Activated naive CD8-positive, alpha-beta T cell treated with anti-CD3 and anti-CD28 coated beads, Interleukin-2, amount 10 ng/mL, durations not matched to agents 7 days and 5 days (primary cell): ENCODE data around the gene RDH11. TPM values are rescaled to one million over a fixed set of nuclear protein-coding genes. Genes with fewer than 3 reads are reported as not detected.

Experiments used
- ATAC-seq: fragments of 150-1000 bp; cut with Tn5 transposase; one replicate; pipeline ENCODE4 v1.10.0; 2021; ENCODE audit warnings: low read depth, moderate library complexity
- POLR2A ChIA-PET: fragments of 350-600 bp; sonication (Branson Sonifier 250); formaldehyde crosslinking; loops from one replicate; lab custom pipeline; 2021; ENCODE audit warnings: antibody characterized with exemption; lab: Charles Lee
- DNase-seq: peaks from one replicate; pipeline ENCODE4 v3.0.0; 2021
- H3K27ac Mint-ChIP-seq: one replicate; pipeline ENCODE4 v1.8.0; 2022; ENCODE audit warnings: mild to moderate bottlenecking, mixed read lengths
- H3K27me3 Mint-ChIP-seq: one replicate; pipeline ENCODE4 v1.8.0; 2022; ENCODE audit warnings: mild to moderate bottlenecking, moderate library complexity, mixed read lengths
- H3K36me3 Mint-ChIP-seq: one replicate; pipeline ENCODE4 v1.8.0; 2021; ENCODE audit warnings: mild to moderate bottlenecking, mixed read lengths
- H3K4me1 Mint-ChIP-seq: one replicate; pipeline ENCODE4 v1.8.0; 2021; ENCODE audit warnings: mixed read lengths
- H3K4me3 Mint-ChIP-seq: one replicate; pipeline ENCODE4 v1.8.0; 2022; ENCODE audit warnings: mild to moderate bottlenecking, moderate library complexity, mixed read lengths
- H3K9me3 Mint-ChIP-seq: one replicate; pipeline ENCODE4 v1.8.0; 2021; ENCODE audit warnings: mixed read lengths
- total RNA-seq, 2 experiments: library from RNA; stranded (reverse); gene quantifications; one replicate each; pipeline ENCODE4 v1.2.3, GENCODE V29; 2021

RDH11 gene
- total RNA-seq, 2 experiments from 2014 or later: 54.9 to 55.5 TPM

DNA sequence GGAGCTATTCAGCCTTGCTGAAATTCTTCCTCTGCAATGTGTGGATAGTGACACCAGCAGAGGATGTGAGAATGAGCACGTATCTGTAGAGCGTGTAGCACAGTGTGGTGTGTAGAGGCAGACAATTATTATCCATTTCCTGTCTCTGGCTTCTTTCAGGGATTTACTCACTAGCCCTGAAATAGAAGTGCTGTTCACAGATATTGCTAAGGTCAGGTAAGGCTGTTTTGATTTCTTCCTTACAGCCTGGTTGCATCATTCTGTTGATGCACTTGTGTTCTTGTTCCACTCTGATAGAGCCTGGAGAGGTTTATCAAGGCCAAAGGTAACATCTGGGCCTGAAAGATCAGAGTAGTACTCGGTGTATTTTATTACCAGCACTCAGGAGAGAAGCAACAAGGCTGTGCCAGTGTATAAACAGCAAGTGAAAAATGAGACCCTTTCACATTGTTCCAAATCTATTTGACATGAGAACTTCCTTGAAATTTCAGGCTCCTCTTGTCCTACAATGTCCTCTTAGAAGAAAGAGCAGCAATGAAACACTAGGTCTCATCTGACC is 59.1 kb downstream of the RDH11 start:
- Mint-ChIP-seq H3K4me3 (no peak overlapping the region), H3K27me3 (no peaks in the 10 kb centered on the region), H3K4me1 (peaks cover 1% of the 10 kb centered on the region), H3K27ac (no peak overlapping the region), H3K9me3 (no peaks in the 10 kb centered on the region), H3K36me3 (peaks cover 1% of the 10 kb centered on the region)
- ATAC-seq (no peak), DNase-seq (no peak)
- POLR2A ChIA-PET: no interaction called here

DNA sequence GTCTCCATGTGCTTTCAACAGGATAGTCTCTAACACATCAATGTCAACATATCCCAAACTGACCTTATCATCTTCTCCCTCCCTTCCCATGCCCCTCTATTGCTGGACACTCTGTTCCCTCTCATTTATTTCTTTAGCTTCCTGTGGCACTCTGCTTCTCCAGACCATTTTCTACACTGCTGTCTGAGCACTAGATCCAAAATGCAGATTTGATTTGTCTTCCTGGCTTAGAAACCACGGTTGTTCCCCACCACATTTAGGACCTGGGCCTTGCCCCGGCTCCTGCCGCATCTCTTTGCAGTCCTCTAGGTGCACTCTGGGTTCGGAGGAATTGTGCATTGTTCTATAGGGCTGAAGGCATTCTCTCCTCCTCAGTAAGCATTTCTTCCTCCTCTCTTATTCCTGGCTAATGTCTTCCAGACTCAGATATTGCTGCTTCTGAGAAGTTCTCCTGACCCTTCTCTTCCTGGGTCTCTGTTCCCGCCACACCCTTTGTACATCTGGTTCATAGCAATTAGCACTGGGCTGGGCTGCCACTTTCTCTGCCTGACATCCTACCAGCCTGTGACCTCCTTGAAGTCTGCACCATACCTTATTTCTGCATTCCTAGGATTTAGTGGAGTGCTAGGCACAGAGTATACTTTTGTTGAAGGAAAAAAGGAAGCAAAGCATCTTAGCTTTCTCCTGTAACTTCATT is 62.0 kb downstream of the RDH11 start:
- Mint-ChIP-seq H3K4me3 (no peak overlapping the region), H3K27ac (no peak overlapping the region)
- POLR2A ChIA-PET: no interaction called here

DNA sequence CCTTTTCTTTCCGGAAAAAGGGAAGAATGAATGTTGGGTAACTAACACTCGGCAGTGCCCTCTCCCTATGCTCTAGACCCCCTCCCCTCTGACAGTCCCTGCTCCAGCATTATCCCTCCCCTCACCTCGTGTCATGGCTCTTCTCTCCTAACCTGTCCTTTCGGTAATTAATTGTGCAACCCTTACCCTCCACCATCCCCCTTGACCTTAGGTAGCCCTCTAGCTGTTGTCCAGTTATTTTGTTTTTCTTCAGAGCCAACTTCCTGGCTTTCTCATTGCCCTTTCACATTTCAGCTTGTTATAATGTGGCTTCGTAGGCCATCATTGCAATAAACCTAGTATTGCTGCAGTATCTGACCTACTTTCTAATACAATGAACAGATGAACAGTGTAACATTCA is 64.6 kb downstream of the RDH11 start:
- Mint-ChIP-seq H3K4me1 (peaks cover 3% of the 10 kb centered on the region), H3K27ac (no peak overlapping the region), H3K4me3 (no peak overlapping the region), H3K27me3 (no peaks in the 10 kb centered on the region), H3K9me3 (no peaks in the 10 kb centered on the region), H3K36me3 (peaks cover 1% of the 10 kb centered on the region)
- ATAC-seq (no peak), DNase-seq (no peak)
- POLR2A ChIA-PET: interaction anchor here (1.1 kb wide), 1 partner anchor 31 kb away, joined by 3 read pairs; the partner anchor contains the start of gene PIGH

More for the DNA sequence above, 62.0 kb downstream of the RDH11 start:
- ATAC-seq (no peak), DNase-seq (no peak)
- Mint-ChIP-seq H3K36me3 (peaks cover 1% of the 10 kb centered on the region), H3K4me1 (peaks cover 4% of the 10 kb centered on the region), H3K27me3 (no peaks in the 10 kb centered on the region), H3K9me3 (no peaks in the 10 kb centered on the region)

DNA sequence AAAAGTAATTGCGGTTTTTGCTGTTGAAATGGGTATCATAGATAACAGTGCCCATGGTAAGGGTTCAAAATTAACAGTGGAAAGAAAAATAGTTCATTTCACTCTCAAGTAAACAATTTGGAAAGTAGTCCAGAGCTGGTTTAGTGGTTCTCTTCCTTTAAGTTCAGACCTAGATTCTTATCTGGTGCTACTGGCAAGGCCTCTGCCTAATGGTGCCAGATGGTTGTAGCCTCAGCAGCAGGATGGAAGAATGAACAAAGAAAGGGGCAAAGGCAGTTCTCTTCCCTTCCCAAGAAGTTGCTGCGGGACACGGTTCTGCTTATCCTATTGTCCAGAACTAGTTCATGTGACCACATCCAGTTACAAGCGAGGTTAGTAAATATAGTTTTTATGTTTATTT is 65.4 kb downstream of the RDH11 start:
- peaks cover 2% of the 10 kb centered on the region for H3K4me1 Mint-ChIP-seq
- H3K27ac Mint-ChIP-seq: no peak overlapping the region
- H3K27me3 Mint-ChIP-seq: no peaks in the 10 kb centered on the region
- peaks cover 1% of the 10 kb centered on the region for H3K36me3 Mint-ChIP-seq
- DNase-seq (no peak), ATAC-seq (no peak)
- no peaks in the 10 kb centered on the region for H3K9me3 Mint-ChIP-seq
- POLR2A ChIA-PET: interaction anchor here (1.1 kb wide), 1 partner anchor 30 kb away, joined by 3 read pairs; the partner anchor contains the start of gene PIGH
- H3K4me3 Mint-ChIP-seq: no peak overlapping the region

DNA sequence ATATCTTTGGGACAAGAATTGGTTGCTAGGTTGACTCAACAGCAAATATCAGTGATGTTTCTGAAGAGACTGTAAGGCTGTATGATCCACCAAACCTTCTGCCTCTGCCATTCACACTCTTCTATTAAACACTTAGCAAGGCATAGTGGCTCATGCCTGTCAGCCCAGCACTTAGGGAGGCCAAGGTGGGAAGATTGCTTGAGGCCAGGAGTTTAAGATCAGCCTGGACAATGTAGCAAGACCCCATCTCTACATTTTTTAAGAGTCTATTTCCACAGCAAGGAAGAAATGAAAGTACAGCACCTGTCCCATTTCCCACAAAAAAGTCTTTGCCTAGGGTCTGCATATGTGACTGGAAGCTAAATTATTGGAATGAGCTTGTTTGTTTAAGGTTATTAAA is 68.0 kb downstream of the RDH11 start:
- Mint-ChIP-seq H3K27me3 (no peaks in the 10 kb centered on the region), H3K9me3 (no peaks in the 10 kb centered on the region), H3K36me3 (peaks cover 4% of the 10 kb centered on the region), H3K4me3 (no peak overlapping the region), H3K4me1 (peaks cover 11% of the 10 kb centered on the region), H3K27ac (no peak overlapping the region)
- POLR2A ChIA-PET: no interaction called here
- no peak for ATAC-seq
- no peak for DNase-seq

Other genes with a start within 250 kb of the RDH11 start
- 10 to 100 TPM; 20.0 to 20.9 TPM for gene TMEM229B, start 207.0 kb downstream of the RDH11 start, total RNA-seq
- gene PLEKHH1, start 162.5 kb downstream of the RDH11 start, total RNA-seq: 1 to 10 TPM in 1 of 2 experiments, under 1 TPM in 1; 0.68 to 1.0 TPM
- 10 to 100 TPM; 22.9 to 24.9 TPM for gene PIGH, start 95.5 kb downstream of the RDH11 start, total RNA-seq
- 1 to 10 TPM; 1.3 to 2.6 TPM for gene ARG2, start 75.8 kb downstream of the RDH11 start, total RNA-seq
- gene VTI1B, start 21.1 kb downstream of the RDH11 start, total RNA-seq: 10 to 100 TPM; 69.9 to 74.6 TPM
- not detected for gene RDH12, start 6.1 kb upstream of the RDH11 start, total RNA-seq
- 10 to 100 TPM; 28.2 to 30.1 TPM for gene ZFYVE26, start 120.8 kb upstream of the RDH11 start, total RNA-seq
- 10 to 100 TPM; 43.6 to 50.7 TPM for gene RAD51B, start 124.0 kb upstream of the RDH11 start, total RNA-seq